ENCODE data around the gene FRMD4A. TPM values are rescaled to one million over a fixed set of nuclear protein-coding genes. Genes with fewer than 3 reads are reported as not detected.
"Not testable (repeated sequence)": the region's sequence is repeated elsewhere in the genome, so short reads cannot be mapped to it uniquely, and the experiment has no call there.

FRMD4A gene
- total RNA-seq, 1 experiment from 2014 or later: 7.1 TPM

DNA sequence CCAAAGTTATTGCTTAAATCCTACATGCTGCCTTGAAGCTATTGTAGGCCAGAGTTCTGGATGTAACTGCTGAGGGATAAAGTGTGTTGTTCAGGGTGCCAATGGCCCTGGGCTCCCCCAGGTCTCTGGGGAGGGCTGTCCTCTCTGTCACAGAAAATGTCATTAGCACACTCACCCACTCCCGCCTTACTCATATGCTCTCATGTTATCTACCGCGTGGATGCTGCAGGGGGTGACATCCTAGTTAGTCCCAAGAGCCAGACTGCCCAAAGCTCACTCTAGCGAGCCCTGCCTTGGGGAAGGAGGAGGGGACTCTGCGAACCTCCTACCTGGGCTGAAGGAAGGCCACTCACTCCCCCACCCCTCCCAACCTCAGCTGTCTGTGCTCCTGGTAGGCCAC lies 122.5 kb downstream of the FRMD4A start:
- Histone ChIP-seq H3K36me3 (ENCODE audit: low read depth, low read length) (no peaks in the 10 kb centered on the region), H3K79me2 (ENCODE audit: low read length) (no peaks in the 10 kb centered on the region), H3K9ac (ENCODE audit: low read length) (no peak overlapping the region), H3K27ac (ENCODE audit: low read length) (no peak overlapping the region), H3K9me3 (ENCODE audit: low read length) (no peaks in the 10 kb centered on the region), H3K4me3 (ENCODE audit: low read length) (no peak overlapping the region), H3K9me2 (replicated peaks; ENCODE audit: low read length) (no peaks in the 10 kb centered on the region), H3F3A (ENCODE audit: low read length, unreplicated experiment) (no peaks in the 10 kb centered on the region), H4K20me1 (ENCODE audit: low read length) (no peaks in the 10 kb centered on the region), H3K27me3 (ENCODE audit: low read length) (no peaks in the 10 kb centered on the region), H3K4me2 (ENCODE audit: low read length) (no peak overlapping the region), H2AFZ (ENCODE audit: low read length) (no peak overlapping the region), H3K4me1 (ENCODE audit: insufficient read depth, low read length) (no peaks in the 10 kb centered on the region)
- no peak for ATAC-seq
- no TSS peak for BruUV-seq (replicated peaks)
- POLR2A ChIA-PET (ENCODE audit: unreplicated experiment): no interaction called here
- intact Hi-C loops (cut with micrococcal nuclease): no loop called here
- CTCF ChIA-PET: no interaction called here
- TF ChIP-seq EZH2phosphoT487 (IDR thresholded peaks at IDR 0.05; ENCODE audit: borderline replicate concordance, low read length) (no peak), EZH2 (IDR thresholded peaks at IDR 0.05; ENCODE audit: low read length, unreplicated experiment) (no peak)
- TF ChIP-seq, protein P1, sequence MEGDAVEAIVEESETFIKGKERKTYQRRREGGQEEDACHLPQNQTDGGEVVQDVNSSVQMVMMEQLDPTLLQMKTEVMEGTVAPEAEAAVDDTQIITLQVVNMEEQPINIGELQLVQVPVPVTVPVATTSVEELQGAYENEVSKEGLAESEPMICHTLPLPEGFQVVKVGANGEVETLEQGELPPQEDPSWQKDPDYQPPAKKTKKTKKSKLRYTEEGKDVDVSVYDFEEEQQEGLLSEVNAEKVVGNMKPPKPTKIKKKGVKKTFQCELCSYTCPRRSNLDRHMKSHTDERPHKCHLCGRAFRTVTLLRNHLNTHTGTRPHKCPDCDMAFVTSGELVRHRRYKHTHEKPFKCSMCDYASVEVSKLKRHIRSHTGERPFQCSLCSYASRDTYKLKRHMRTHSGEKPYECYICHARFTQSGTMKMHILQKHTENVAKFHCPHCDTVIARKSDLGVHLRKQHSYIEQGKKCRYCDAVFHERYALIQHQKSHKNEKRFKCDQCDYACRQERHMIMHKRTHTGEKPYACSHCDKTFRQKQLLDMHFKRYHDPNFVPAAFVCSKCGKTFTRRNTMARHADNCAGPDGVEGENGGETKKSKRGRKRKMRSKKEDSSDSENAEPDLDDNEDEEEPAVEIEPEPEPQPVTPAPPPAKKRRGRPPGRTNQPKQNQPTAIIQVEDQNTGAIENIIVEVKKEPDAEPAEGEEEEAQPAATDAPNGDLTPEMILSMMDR (conservative IDR thresholded peaks at IDR 0.05; ENCODE audit: low read depth, low read length): no peak
- DNase-seq: no peak

DNA sequence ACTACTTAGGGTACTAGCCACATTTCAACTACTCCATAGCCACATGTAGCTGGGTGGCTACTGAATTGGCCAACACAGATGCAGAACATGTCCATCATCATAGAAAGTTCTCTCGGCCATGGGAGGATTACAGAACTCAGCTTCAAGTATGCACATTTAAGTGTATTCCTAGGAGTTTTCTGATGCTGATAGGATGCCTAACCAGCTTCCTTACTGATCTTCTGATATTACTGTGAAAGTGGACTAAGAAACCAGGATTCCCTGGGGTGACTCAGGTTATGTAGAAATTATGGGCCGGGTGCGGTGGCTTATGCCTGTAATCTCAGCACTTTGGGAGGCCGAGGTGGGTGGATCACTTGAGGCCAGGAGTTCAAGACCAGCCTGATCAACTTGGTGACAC lies 125.5 kb downstream of the FRMD4A start:
- no peaks in the 10 kb centered on the region for H3K9me3 ChIP-seq (ENCODE audit: low read length)
- no peaks in the 10 kb centered on the region for H3K27me3 ChIP-seq (ENCODE audit: low read length)
- no peaks in the 10 kb centered on the region for H4K20me1 ChIP-seq (ENCODE audit: low read length)
- no peaks in the 10 kb centered on the region for H3F3A ChIP-seq (ENCODE audit: low read length, unreplicated experiment)
- H3K9ac ChIP-seq (ENCODE audit: low read length): no peak overlapping the region
- no peak overlapping the region for H3K4me2 ChIP-seq (ENCODE audit: low read length)
- BruUV-seq (replicated peaks): no TSS peak
- no peaks in the 10 kb centered on the region for H3K36me3 ChIP-seq (ENCODE audit: low read depth, low read length)
- no peak overlapping the region for H3K4me3 ChIP-seq (ENCODE audit: low read length)
- no peak overlapping the region for H3K27ac ChIP-seq (ENCODE audit: low read length)
- ChIA-PET CTCF (no interaction called here), POLR2A (ENCODE audit: unreplicated experiment) (no interaction called here)
- no peaks in the 10 kb centered on the region for H3K79me2 ChIP-seq (ENCODE audit: low read length)
- no peaks in the 10 kb centered on the region for H3K4me1 ChIP-seq (ENCODE audit: insufficient read depth, low read length)
- no peak for ATAC-seq
- intact Hi-C loops (cut with micrococcal nuclease): no loop called here
- TF ChIP-seq EZH2 (IDR thresholded peaks at IDR 0.05; ENCODE audit: low read length, unreplicated experiment) (no peak), EZH2phosphoT487 (IDR thresholded peaks at IDR 0.05; ENCODE audit: borderline replicate concordance, low read length) (no peak)
- TF ChIP-seq, protein P1 (conservative IDR thresholded peaks at IDR 0.05; ENCODE audit: low read depth, low read length): no peak
- DNase-seq: no peak
- no peaks in the 10 kb centered on the region for H3K9me2 ChIP-seq (replicated peaks; ENCODE audit: low read length)
- H2AFZ ChIP-seq (ENCODE audit: low read length): no peak overlapping the region

DNA sequence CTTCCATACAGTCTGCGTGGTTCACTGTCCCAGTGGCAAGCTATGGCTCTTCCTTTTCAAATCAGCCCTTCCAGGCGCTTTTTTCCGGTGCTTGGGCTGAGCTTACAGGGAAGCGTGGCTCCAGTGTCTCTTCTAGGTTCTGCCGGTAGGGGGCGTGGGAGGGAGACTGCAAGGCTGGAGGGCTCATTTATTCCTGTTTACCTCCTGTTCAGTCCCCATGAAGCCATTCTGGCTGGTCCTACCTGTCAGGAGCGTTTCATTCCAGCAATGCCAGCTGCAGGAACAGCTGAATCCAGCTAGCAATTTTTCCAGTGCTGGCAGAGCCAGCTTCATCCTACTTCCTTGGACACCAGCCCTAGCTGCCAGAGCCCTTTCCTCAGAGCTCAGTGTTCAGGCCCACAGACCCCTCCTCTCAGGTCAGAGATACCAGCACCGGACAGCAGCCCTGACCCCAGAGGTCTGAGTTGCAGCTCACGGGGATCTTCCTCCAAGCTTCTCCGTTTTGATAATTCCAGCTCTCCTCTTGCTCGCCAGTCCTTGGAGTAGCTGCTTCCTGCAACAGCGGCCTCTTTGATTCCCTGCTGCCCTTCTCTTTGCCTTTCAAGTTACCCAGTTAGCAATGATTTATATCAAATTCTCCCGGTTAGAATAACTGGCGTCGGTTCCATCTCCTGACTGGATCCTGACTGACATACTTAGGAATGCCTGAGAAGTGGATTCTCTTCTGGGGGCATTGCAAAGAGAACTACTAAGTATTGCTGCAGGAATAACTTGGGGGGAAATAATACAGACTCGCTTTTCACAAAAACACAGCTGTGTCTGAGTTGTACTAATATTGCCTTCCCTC lies 129.8 kb downstream of the FRMD4A start:
- Histone ChIP-seq H3K9ac (ENCODE audit: low read length) (no peak overlapping the region), H4K20me1 (ENCODE audit: low read length) (no peaks in the 10 kb centered on the region), H3K9me2 (replicated peaks; ENCODE audit: low read length) (no peaks in the 10 kb centered on the region), H3K4me2 (ENCODE audit: low read length) (no peak overlapping the region), H3K27me3 (ENCODE audit: low read length) (no peaks in the 10 kb centered on the region), H3K79me2 (ENCODE audit: low read length) (no peaks in the 10 kb centered on the region), H3K9me3 (ENCODE audit: low read length) (no peaks in the 10 kb centered on the region), H2AFZ (ENCODE audit: low read length) (no peak overlapping the region), H3K27ac (ENCODE audit: low read length) (no peak overlapping the region), H3F3A (ENCODE audit: low read length, unreplicated experiment) (no peaks in the 10 kb centered on the region), H3K4me1 (ENCODE audit: insufficient read depth, low read length) (no peaks in the 10 kb centered on the region), H3K36me3 (ENCODE audit: low read depth, low read length) (no peaks in the 10 kb centered on the region), H3K4me3 (ENCODE audit: low read length) (no peak overlapping the region)
- ATAC-seq (no peak), DNase-seq (no peak)
- intact Hi-C loops (cut with micrococcal nuclease): no loop called here
- POLR2A ChIA-PET (ENCODE audit: unreplicated experiment): no interaction called here
- BruUV-seq (replicated peaks): no TSS peak
- CTCF ChIA-PET: interaction anchor here (0.6 to 1.0 kb wide), 3 partner anchors 27 to 585 kb away, joined by 3 to 4 read pairs (median 3); no protein-coding TSS in a partner anchor
- TF ChIP-seq, protein P1 (conservative IDR thresholded peaks at IDR 0.05; ENCODE audit: low read depth, low read length): peak; percentile 30; the same call in 1 of the 2 replicates
- TF ChIP-seq EZH2phosphoT487 (IDR thresholded peaks at IDR 0.05; ENCODE audit: borderline replicate concordance, low read length): no peak

DNA sequence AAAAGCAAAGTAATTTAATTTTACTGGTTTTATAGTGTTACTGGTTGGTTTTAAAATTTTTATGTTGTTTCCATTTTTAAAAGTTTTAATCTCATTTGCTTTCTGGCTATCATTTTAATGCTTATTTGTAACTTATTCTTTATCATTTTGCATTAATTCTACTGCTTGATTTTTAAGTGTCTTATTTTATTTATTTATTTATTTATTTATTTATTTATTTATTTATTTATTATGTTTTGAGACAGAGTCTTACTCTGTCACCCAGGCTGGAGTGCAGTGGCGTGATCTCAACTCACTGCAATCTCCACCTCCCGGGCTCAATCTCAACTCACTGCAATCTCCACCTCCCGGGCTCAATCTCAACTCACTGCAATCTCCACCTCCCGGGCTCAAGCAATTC lies 131.6 kb downstream of the FRMD4A start:
- H4K20me1 ChIP-seq (ENCODE audit: low read length); POLR2A ChIA-PET (ENCODE audit: unreplicated experiment); H3K36me3 ChIP-seq (ENCODE audit: low read depth, low read length); H3K9ac ChIP-seq (ENCODE audit: low read length); H3F3A ChIP-seq (ENCODE audit: low read length, unreplicated experiment); H3K79me2 ChIP-seq (ENCODE audit: low read length); H2AFZ ChIP-seq (ENCODE audit: low read length); ATAC-seq; H3K27me3 ChIP-seq (ENCODE audit: low read length); H3K9me2 ChIP-seq (replicated peaks; ENCODE audit: low read length); H3K27ac ChIP-seq (ENCODE audit: low read length); H3K9me3 ChIP-seq (ENCODE audit: low read length); H3K4me2 ChIP-seq (ENCODE audit: low read length); BruUV-seq (replicated peaks); CTCF ChIA-PET; H3K4me1 ChIP-seq (ENCODE audit: insufficient read depth, low read length); DNase-seq; H3K4me3 ChIP-seq (ENCODE audit: low read length): not testable (repeated sequence)
- intact Hi-C loops (cut with micrococcal nuclease): loop anchor here (10.0 kb wide), 1 partner anchor 776 kb away; no protein-coding TSS in a partner anchor
